Measurements from ENCODE around the gene HDAC9. TPM values are rescaled to one million over a fixed set of nuclear protein-coding genes. Genes with fewer than 3 reads are reported as not detected.

The HDAC9 gene
- total RNA-seq, 1 experiment from 2014 or later: 11.3 TPM

GRCh38 chr7:18995811-18996426, 500.4 kb downstream of the HDAC9 start:
- Mint-ChIP-seq H3K27me3 (ENCODE audit: insufficient read depth, unreplicated experiment) (no peaks in the 10 kb centered on the region), H3K36me3 (ENCODE audit: insufficient read depth, unreplicated experiment) (peaks cover 4% of the 10 kb centered on the region), H3K4me3 (ENCODE audit: unreplicated experiment) (no peak overlapping the region), H3K9me3 (ENCODE audit: unreplicated experiment) (no peaks in the 10 kb centered on the region), H3K4me1 (ENCODE audit: insufficient read depth, unreplicated experiment) (peaks cover 6% of the 10 kb centered on the region), H3K27ac (ENCODE audit: low read depth, unreplicated experiment) (no peak overlapping the region)
- intact Hi-C loops (cut with micrococcal nuclease): no loop called here
- no TSS peak for BruUV-seq (replicated peaks)
- POLR2A ChIA-PET: interaction anchor here (0.9 kb wide), 1 partner anchor 13 kb away, joined by 3 read pairs; no protein-coding TSS in a partner anchor
- CTCF ChIA-PET: interaction anchor here (0.6 kb wide), 1 partner anchor 713 kb away, joined by 4 read pairs; no protein-coding TSS in a partner anchor
- TF ChIP-seq CTCF (IDR thresholded peaks at IDR 0.05; ENCODE audit: unreplicated experiment): no peak
- no peak for DNase-seq (ENCODE audit: unreplicated experiment)

DNA sequence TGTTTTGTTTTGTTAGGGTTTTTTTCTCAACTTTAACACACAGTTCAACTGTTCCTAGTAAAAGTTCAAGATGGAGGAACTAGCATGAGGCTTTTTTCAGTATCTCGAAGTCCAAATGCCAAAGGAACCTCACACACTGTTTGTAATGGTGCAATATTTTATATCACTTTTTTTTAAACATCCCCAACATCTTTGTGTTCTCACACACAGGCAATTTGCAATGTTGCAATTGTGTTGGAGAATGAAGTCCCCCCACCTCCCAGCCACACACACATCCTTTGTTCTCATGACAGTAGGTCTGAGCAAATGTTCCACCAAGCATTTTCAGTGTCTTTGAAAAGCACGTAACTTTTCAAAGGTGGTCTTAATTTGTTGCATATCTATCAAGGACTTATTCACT, 501.0 kb downstream of the HDAC9 start:
- no peak for DNase-seq (ENCODE audit: unreplicated experiment)
- no peak overlapping the region for H3K4me3 Mint-ChIP-seq (ENCODE audit: unreplicated experiment)
- no TSS peak for BruUV-seq (replicated peaks)
- no peaks in the 10 kb centered on the region for H3K9me3 Mint-ChIP-seq (ENCODE audit: unreplicated experiment)
- H3K36me3 Mint-ChIP-seq (ENCODE audit: insufficient read depth, unreplicated experiment): peaks cover 4% of the 10 kb centered on the region
- intact Hi-C loops (cut with micrococcal nuclease): no loop called here
- no peaks in the 10 kb centered on the region for H3K27me3 Mint-ChIP-seq (ENCODE audit: insufficient read depth, unreplicated experiment)
- no peak overlapping the region for H3K27ac Mint-ChIP-seq (ENCODE audit: low read depth, unreplicated experiment)
- POLR2A ChIA-PET: interaction anchor here (0.9 kb wide), 1 partner anchor 13 kb away, joined by 3 read pairs; no protein-coding TSS in a partner anchor
- CTCF ChIA-PET: no interaction called here
- peaks cover 7% of the 10 kb centered on the region for H3K4me1 Mint-ChIP-seq (ENCODE audit: insufficient read depth, unreplicated experiment)
- TF ChIP-seq CTCF (IDR thresholded peaks at IDR 0.05; ENCODE audit: unreplicated experiment): no peak

DNA sequence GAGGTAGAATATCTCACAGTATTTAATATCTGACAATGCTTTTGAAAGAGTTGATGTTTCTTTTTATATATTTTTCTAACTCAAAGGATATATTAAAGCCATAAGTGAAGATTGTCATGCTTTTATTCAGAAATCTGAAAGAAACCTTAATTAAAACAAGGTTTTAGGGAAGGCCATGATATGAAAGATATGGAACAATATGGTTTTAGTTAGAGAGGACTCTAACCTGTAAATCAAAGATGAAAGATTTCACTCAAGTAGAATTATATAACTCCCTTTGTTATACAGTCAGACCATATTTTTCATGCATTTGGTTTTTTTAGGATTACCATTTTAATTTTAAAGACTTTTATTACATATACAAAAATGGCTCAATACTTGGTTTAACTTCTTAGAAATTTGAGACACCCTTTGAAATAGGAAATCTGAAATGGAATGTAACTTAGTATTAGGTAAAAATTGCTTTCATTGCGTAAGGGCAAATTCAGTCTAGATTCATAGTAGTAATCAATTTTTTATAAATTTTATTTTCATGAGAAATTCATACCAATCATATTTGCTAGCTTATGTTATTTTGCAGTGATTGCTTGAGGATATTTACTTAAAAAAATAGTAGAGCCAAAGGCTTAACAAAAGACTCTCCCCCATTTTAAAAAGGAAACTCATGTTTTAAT, 502.1 kb downstream of the HDAC9 start:
- H3K4me3 Mint-ChIP-seq (ENCODE audit: unreplicated experiment): no peak overlapping the region
- H3K4me1 Mint-ChIP-seq (ENCODE audit: insufficient read depth, unreplicated experiment): peaks cover 11% of the 10 kb centered on the region
- BruUV-seq (replicated peaks): no TSS peak
- CTCF ChIA-PET: interaction anchor here (0.6 kb wide), 1 partner anchor 21 kb away, joined by 3 read pairs; no protein-coding TSS in a partner anchor
- POLR2A ChIA-PET: no interaction called here
- intact Hi-C loops (cut with micrococcal nuclease): no loop called here
- peaks cover 4% of the 10 kb centered on the region for H3K36me3 Mint-ChIP-seq (ENCODE audit: insufficient read depth, unreplicated experiment)
- TF ChIP-seq CTCF (IDR thresholded peaks at IDR 0.05; ENCODE audit: unreplicated experiment): no peak
- no peak for DNase-seq (ENCODE audit: unreplicated experiment)
- H3K27ac Mint-ChIP-seq (ENCODE audit: low read depth, unreplicated experiment): no peak overlapping the region
- H3K9me3 Mint-ChIP-seq (ENCODE audit: unreplicated experiment): no peaks in the 10 kb centered on the region
- no peaks in the 10 kb centered on the region for H3K27me3 Mint-ChIP-seq (ENCODE audit: insufficient read depth, unreplicated experiment)

GRCh38 chr7:19000410-19000809, 504.9 kb downstream of the HDAC9 start:
- no peak for DNase-seq (ENCODE audit: unreplicated experiment)
- intact Hi-C loops (cut with micrococcal nuclease): no loop called here
- H3K4me3 Mint-ChIP-seq (ENCODE audit: unreplicated experiment): no peak overlapping the region
- peaks cover 4% of the 10 kb centered on the region for H3K4me1 Mint-ChIP-seq (ENCODE audit: insufficient read depth, unreplicated experiment)
- ChIA-PET POLR2A (no interaction called here), CTCF (no interaction called here)
- H3K9me3 Mint-ChIP-seq (ENCODE audit: unreplicated experiment): no peaks in the 10 kb centered on the region
- BruUV-seq (replicated peaks): no TSS peak
- no peaks in the 10 kb centered on the region for H3K27me3 Mint-ChIP-seq (ENCODE audit: insufficient read depth, unreplicated experiment)
- H3K27ac Mint-ChIP-seq (ENCODE audit: low read depth, unreplicated experiment): no peak overlapping the region
- H3K36me3 Mint-ChIP-seq (ENCODE audit: insufficient read depth, unreplicated experiment): peaks cover 4% of the 10 kb centered on the region
- no peak for TF ChIP-seq CTCF (IDR thresholded peaks at IDR 0.05; ENCODE audit: unreplicated experiment)

Data from MCF 10A (cell line).